Left renal cortex interstitium (tissue), 4 donors: ENCODE results near the gene AMBRA1. TPM values are rescaled to one million over a fixed set of nuclear protein-coding genes. Genes with fewer than 3 reads are reported as not detected.

Experiments used
- DNase-seq, 4 donors: peaks; one replicate each; pipeline ENCODE4 v3.0.0-alpha.2; 2013; ENCODE audit warnings: low read depth in 4 of 4, low spot score in 2 of 4, missing footprints in 1 of 4
- polyA plus RNA-seq, 4 donors: library from polyadenylated mRNA; unstranded; fragments of 120-200 nt; gene quantifications; one replicate each; pipeline ENCODE4 v1.2.1, GENCODE V29; 2013; ENCODE audit not compliant: insufficient read length in 4 of 4

AMBRA1 gene
- polyA plus RNA-seq, 4 donors, result 24.6 to 28.4 (median 26.3) TPM

DNA sequence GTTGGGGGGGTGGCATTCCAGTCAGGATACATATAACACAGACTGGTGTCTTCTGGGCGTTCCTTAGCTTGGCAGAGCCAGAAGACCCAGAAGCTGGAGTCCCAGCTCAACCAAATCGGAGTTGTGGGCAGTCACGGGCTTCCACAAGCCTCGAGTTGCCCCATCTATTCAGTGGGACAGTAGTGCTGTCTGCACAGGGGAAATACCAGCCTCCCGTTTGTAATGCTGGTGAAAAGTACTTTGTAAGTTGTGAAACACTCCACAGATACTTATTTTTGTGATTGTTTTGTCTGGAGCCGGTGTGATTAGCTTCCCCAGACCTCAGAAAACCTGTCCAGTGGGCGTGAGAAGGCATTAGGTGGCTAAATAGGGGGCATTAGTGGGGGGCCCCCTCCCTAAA, 232.9 kb downstream of the AMBRA1 start:
- DNase-seq, result no peak

DNA sequence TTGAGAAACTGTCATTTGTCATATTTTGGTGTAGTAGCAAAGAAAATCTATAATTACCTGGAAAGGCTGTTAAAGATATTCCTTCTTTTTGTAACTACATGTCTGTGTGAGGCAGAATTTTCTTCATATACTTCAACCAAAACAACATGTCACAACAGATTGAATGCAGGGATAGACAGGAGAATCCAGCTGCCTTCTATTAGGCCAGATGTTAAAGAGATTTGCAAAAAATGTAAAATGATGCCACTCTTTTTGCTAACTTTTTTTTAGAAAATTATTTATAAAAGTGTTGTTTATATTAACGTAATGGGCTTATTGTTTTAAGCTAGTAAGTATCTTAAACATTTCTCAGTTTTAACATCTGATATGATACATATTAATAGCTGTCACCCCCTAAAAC, 233.9 kb downstream of the AMBRA1 start:
- no peak for DNase-seq

DNA sequence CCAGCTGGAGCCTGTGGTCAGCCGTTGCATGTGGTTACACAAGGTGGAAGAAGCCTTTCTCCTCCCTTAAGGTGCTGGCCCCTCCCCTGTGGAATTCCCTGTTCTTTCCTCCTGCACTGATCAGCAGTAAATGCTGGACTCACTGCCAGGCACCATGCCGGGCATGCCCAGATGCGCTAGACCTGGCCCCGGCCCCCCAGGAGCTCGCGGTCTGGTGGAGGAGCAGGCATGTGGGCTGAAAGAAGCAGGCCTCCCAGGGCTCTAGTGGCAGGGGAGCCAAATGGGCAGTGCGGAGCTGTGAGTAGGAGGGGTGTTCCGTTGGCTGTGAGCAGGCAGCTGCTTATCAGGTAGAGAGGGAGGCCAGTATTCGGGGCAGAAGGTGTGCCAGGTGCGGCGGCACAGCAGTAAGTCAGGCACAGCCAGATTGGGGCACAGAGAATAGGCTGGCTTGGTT, 236.3 kb downstream of the AMBRA1 start:
- no peak for DNase-seq

DNA sequence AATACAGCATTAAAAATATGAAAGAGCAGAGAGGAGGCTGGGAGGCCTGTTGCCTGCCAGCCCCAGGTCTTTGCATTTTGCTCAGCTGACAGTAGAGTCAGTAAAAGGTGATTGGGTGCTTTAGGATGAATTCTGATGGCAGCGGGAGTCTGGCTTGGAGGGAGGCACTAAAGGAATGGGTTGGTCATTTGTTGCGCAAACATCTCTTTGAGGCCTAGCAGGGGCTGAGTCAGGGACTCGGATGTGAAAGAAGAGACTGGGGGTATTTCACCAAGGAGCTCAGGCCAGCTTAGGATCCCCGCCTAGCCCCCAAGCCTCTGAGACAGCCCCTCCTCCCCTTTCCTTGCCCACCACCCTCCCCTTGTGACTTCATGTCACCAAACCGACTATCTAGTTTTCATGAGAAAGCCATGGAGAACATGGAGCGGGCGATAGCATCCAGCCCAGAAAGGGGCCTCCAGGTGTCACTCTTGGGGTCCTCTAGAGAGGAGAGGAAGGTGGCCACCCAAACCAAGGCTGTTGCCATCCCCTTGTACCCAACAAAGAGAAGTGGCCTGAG, 236.8 kb downstream of the AMBRA1 start:
- no peak for DNase-seq

DNA sequence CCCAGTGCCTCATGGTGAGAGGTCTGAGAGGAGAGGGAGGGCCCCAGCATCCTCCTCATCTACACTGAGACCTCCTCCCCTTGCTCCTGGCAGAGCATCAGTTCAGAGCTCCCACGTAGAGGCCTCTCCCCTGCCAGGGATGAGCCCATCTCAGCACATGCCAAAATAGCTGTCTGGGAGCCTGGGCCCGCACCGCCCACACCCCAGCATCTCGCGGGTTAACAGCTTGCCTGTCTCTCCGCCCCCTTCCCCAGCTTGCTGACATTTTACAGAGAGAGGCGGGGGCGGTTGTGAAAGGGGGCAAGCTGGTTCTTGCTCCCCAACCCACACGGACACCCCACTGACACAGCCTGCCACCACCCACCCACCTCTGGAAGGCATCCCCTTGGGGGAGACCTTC, 240.1 kb downstream of the AMBRA1 start:
- no peak for DNase-seq

DNA sequence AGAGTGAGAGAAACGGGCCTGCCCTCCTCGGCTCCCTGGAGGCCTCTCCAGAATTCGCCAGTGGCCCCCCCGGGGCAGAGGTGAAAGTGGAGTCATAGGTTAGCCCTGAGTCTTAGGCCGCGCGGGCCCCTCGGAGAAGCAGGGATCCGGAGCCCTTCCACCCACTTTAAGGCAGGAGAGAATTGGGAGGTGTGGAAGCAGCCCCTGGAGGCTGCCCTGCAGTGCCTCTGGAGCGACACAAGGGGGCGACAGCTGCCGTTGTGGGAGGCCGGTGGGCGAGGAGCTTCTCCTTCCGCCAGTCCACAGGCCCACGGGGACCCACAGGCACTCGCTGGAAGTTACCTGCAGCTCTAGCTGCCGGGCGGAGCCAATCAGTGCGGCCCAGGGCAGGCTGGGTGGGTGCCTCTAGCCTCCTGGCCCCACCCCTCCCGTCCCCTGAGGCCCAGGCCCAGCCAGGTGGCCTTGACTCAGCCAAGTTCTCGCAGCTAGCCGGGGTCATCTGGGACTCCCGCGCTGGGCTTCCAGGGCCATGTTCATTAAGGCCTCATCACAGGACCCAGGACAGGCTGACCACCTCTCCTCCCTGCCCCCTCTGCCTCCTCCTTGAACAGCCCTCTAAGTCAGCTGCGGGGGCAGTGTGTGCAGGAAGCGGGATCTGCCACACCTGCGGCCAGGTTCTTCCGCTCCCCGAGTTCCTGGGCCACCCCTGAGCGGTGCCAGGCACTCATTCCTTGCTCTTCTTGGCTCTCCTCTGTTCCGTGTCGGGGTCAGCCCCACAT, 241.6 kb downstream of the AMBRA1 start:
- DNase-seq, result no peak

DNA sequence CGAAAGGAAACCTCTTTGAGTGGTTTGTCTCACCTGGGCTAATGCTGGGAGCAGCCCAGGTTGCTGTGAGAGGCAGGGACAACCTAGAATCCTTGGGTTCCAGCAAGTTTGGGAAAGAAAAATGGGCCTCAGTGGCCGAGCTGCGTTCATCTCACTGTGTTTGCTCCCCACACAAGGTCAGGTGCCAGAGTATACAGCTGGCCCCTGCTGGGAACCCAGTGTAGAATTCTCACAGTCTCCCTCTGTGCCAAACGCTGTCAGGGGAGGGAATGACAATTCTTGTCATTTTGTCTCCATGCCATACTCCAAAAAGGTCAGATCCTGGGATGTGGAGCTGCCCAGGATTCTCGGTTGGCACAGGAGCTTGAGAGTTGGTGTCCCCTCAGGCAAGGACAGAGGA, 242.2 kb downstream of the AMBRA1 start:
- no peak for DNase-seq

DNA sequence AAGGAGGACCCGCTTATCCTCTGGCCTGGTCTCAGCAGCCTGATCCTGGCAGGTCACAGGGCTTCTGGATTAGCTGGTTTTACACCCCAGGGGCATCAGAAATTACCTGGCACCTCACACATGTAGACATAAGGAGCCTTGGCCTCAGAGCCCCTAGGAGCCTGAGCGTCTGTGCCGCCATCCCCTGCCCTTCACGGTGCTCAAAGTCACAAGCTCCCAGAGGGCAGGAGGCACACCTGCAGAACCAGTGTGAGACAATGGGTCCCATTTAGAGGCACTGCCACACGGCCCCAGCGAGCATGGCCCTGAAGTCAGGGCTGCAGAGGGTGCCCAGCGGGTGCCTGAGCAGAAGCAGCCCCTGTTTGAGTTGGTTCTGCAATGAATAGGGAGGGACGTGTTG, 242.7 kb downstream of the AMBRA1 start:
- DNase-seq, result no peak

DNA sequence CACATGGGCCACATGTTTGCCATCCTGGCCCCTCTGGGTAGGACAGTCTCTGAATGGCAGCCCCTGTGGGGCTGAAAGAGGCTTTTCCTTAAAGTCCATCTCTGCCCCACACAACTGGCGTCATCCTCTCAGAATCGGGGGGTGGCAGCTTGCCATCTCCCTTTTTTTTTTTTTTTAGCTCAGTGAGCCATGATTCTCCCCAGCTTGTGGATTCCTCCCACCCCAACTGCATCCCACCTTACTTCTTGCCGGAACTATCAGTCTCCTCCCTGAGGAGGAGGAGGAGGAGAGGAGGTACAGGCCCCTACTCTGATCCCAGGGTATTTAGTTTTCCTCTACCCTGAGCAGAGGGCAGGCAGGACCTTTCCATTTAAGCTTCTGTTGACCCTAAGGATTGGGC, 243.1 kb downstream of the AMBRA1 start:
- no peak for DNase-seq

DNA sequence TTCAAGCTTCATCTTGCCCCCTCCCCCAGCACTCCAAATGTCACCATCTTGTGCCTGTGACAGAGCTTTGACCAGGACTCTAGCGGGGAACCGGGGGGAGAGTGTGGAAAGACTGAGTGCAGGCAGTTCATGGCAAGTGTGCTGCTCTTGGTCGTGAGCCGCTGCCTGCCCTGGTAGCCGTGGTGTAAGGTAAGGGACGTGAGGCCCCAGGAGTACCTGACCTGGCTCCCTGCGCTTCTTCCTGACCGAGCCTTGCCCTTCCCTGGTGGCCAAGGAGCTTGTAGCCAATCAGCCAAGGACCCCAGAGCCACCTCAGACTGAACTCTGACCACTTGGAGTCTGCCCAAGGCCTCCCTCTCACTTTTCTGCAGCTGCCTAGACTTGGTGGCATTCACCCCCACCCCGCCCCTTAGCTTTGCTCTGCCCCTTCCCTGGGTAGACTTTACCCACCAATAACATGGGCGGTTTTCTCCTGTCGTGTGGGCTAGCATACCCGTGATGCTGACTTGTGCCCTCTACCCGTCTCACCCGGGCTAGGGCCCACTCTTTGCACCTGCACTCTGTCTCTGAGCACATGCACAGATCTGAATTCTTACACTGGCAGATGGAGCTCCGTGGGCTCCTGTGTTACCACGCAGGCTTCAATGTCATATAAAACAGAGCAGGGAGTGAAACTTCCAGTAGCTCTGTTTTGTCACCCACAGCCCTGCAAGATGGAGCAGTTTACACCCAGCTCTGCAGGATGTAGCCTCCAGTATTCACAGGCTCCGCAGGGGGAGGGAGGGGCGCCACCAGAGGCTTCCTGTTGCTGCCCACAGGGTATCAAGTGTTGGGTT, 245.0 kb downstream of the AMBRA1 start:
- DNase-seq, result no peak

DNA sequence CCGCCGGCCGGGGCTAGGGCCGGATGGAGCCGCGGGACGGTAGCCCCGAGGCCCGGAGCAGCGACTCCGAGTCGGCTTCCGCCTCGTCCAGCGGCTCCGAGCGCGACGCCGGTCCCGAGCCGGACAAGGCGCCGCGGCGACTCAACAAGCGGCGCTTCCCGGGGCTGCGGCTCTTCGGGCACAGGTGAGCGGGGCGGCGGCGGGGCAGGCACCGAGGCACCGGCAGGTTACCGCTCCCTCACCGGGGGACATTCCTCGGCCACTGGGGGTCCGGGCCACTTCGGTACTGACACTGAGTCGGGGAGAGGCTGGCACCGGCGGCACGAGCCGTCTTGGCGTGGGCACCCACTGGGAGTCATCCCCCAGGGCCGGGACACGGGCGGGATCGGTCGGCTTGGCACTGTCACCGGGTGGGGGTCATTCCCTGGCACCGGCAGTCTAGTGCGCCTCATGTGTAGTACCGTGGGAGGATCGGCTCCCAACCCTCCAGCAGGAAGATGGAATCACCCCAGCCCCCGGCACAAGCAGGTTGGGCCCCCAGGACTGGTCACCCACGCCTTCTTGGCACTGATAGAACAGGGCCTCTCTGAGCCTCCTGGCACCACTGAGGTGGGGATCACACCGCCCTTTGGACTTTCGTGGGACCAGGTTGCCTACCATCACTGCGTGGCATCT, 246.0 kb downstream of the AMBRA1 start:
- no peak for DNase-seq

DNA sequence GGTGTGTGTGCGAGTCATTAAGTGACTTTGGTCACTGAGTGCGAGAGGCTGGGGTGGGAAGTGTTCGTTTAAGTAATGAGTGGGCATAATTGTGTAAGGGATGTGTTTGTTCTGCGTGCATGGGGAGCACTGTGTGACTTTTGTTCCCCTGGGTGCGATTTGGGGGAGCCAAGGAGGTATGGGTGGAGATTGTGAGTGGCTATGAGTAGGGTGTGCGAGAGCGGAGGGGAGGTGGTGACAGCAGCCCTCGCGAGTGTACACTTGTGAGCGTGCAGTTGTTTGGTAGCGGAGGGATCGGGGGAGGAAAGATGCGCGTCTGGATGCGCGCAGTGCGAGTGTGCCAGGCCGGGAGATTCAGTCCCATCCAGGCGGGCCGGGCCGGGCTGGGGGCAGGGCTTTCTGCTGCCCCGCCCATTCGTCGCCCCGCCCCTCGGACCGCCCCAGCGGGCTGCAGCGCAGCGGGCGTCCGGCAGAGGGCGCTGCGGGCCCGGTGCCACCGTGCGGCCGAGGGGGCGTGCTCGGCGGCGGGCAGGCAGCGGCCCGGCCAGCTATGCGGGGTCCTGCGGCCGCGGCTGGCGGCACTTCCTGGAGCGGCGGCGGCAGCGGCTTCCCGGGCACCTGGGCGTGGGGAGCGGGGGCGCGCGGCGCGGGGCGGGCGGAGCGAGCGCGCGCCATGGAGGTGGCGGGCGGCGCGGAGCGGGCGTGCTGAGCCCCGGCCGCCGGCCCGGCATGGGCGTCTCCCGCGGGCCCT, 246.8 kb downstream of the AMBRA1 start, which contains the start of gene DGKZ:
Gene DGKZ, plus strand, starts transcription at position 578 of the 751 bp plus-strand sequence. CDS start 197 bp downstream, outside the sequence.
- no peak for DNase-seq

Other genes starting within 250 kb of the AMBRA1 start
- gene DGKZ, start 246.6 kb downstream of the AMBRA1 start, polyA plus RNA-seq, result 10 to 100 TPM; 33.8 to 48.6 (median 39.4) TPM
- 1,000 to 10,000 TPM in 1 of 4 donors, 100 to 1,000 TPM in 3; 690 to 1,120 (median 845) TPM for gene MDK, start 212.4 kb downstream of the AMBRA1 start, polyA plus RNA-seq
- under 1 TPM; 0.13 to 0.32 (median 0.19) TPM for gene CHRM4, start 202.2 kb downstream of the AMBRA1 start, polyA plus RNA-seq
- 1 to 10 TPM; 4.3 to 5.5 (median 5.1) TPM for gene HARBI1, start 23.2 kb upstream of the AMBRA1 start, polyA plus RNA-seq
- 10 to 100 TPM; 62.8 to 82.3 (median 66.0) TPM for gene ATG13, start 23.5 kb upstream of the AMBRA1 start, polyA plus RNA-seq
- gene ARHGAP1, start 106.6 kb upstream of the AMBRA1 start, polyA plus RNA-seq, result 10 to 100 TPM; 46.0 to 62.3 (median 56.8) TPM
- 10 to 100 TPM in 2 of 4 donors, 1 to 10 TPM in 2; 7.6 to 13.6 (median 11.5) TPM for gene ZNF408, start 107.0 kb upstream of the AMBRA1 start, polyA plus RNA-seq
- 1 to 10 TPM in 1 of 4 donors, under 1 TPM in 3; 0.11 to 4.0 (median 0.33) TPM for gene F2, start 125.2 kb upstream of the AMBRA1 start, polyA plus RNA-seq